Measurements from ENCODE around the gene LUZP2.

- TF ChIP-seq TAF1 (IDR thresholded peaks at IDR 0.05; ENCODE audit: borderline replicate concordance, low read depth, low read length), result no peak
- TF ChIP-seq POLR2A (IDR thresholded peaks at IDR 0.05; ENCODE audit: low read depth, low read length), result no peak
Observed at GRCh38 chr11:24688981-24689380, 192.1 kb downstream of the LUZP2 start.
